Fibroblast of the aortic adventitia (primary cell): Measurements from ENCODE around the gene PDSS2. TPM values are rescaled to one million over a fixed set of nuclear protein-coding genes. Genes with fewer than 3 reads are reported as not detected.

ENCODE experiments used
- DNase-seq: peaks from one replicate; pipeline ENCODE4 v3.0.0-alpha.2; 2010; ENCODE audit warnings: low read depth
- H3K4me3 ChIP-seq: 2 replicates; pipeline ENCODE4 v1.5.1; 2011; ENCODE audit warnings: low read depth, mild to moderate bottlenecking, control low read depth, low read length, moderate library complexity
- total RNA-seq: library from RNA; depleted of rRNA; stranded (reverse); fragments of >200 nt; gene quantifications from 2 replicates; pipeline ENCODE4 v1.2.3, GENCODE V29; 2012; ENCODE audit warnings: low replicate concordance
- TF ChIP-seq, protein P1 (sequence below): IDR thresholded peaks from 2 replicates; pipeline ENCODE4 v1.5.1; 2011; ENCODE audit warnings: mild to moderate bottlenecking, low read length, control low read depth, inconsistent platforms; ENCODE audit not compliant: insufficient read depth

Gene PDSS2
- total RNA-seq, 1 donor = 14.4 TPM

- TF ChIP-seq, protein P1, sequence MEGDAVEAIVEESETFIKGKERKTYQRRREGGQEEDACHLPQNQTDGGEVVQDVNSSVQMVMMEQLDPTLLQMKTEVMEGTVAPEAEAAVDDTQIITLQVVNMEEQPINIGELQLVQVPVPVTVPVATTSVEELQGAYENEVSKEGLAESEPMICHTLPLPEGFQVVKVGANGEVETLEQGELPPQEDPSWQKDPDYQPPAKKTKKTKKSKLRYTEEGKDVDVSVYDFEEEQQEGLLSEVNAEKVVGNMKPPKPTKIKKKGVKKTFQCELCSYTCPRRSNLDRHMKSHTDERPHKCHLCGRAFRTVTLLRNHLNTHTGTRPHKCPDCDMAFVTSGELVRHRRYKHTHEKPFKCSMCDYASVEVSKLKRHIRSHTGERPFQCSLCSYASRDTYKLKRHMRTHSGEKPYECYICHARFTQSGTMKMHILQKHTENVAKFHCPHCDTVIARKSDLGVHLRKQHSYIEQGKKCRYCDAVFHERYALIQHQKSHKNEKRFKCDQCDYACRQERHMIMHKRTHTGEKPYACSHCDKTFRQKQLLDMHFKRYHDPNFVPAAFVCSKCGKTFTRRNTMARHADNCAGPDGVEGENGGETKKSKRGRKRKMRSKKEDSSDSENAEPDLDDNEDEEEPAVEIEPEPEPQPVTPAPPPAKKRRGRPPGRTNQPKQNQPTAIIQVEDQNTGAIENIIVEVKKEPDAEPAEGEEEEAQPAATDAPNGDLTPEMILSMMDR = no peak
- no peak for DNase-seq
- no peak overlapping the region for H3K4me3 ChIP-seq
These were observed 15.1 kb downstream of the PDSS2 start for GRCh38 chr6:107444277-107444676.

DNA sequence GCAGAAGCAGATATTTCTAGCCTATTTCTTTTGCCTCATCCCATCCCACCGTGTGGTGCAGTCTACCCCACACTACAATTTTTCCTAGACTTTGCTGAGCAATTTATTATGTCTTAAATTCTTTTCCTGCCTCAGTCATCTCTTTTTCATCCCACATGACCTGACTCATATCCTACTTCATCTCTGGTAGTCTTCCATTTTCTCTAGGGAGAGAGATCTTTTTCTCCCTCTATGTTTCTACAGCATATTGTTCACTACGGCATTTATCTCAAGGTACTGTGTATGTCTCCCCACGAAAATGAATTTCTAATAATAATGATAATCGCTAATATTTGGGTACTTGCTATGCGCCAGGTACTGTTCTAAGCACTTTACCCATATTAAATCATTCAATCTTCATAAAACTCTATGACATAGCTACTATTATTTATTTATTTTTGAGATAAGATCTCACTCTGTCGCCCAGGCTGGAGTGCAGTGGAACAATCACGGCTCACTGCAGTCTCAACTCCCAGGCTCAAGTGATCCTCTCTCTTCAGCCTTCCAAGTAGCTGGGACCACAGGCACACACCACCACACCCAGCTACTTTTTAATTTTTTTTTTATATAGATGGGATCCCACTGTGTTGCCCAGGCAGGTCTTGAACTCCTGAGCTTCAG is 15.6 kb downstream of the PDSS2 start:
- DNase-seq = no peak
- TF ChIP-seq, protein P1 = no peak
- H3K4me3 ChIP-seq = no peak overlapping the region

GRCh38 chr6:107442938-107443607 is 16.3 kb downstream of the PDSS2 start:
- TF ChIP-seq, protein P1 = no peak
- no peak for DNase-seq
- no peak overlapping the region for H3K4me3 ChIP-seq

DNA sequence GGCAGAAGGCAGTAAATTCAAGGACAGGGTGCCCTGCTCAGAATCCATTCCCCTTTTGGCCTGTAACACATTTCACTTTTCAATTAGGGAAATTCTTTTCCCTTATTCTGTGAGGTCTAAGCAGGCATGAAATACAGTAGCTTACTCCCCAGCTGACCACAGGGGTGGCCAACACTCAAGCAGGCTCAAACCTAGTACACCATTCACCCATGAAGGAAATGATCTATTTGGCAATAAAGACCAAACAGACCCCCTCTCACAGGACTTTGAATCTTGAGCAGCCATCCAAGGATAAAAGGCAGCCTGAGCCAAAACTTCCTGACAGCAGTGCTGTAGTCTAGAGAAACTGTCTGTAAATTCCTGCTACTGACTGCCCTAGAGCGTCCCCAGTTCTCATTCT is 17.7 kb downstream of the PDSS2 start:
- TF ChIP-seq, protein P1 = no peak
- H3K4me3 ChIP-seq = no peak overlapping the region
- DNase-seq = no peak

DNA sequence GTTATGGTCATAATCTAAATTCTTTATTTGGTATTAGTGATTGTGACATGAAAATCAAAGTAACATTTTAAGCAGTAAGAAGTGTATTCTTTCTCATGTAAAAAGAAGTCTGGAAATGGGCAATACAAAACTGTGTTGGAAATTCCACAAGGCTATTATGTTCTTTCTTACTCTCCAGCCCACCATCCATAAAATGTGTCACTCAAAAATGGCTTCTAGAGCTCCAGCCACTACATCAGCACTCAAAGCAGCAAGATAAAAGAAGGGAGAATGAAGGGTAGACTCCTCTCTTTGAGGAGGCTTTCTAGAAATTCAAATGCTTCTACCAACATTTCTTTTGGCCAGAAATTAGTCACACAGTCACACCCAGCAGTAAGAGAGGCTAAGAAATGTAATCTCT is 18.4 kb downstream of the PDSS2 start:
- no peak overlapping the region for H3K4me3 ChIP-seq
- no peak for DNase-seq
- TF ChIP-seq, protein P1 = no peak

GRCh38 chr6:107439406-107439805 is 20.0 kb downstream of the PDSS2 start:
- TF ChIP-seq, protein P1 = no peak
- DNase-seq = no peak
- no peak overlapping the region for H3K4me3 ChIP-seq
